GM21367 (cell line): ENCODE results near the gene LRRC10B.
"Not testable (repeated sequence)": the region's sequence is repeated elsewhere in the genome, so short reads cannot be mapped to it uniquely, and the experiment has no call there.

ENCODE experiments used
- ATAC-seq: cut with Tn5 transposase; IDR thresholded peaks from one replicate; pipeline ENCODE4 v1.9.1; 2021; ENCODE audit not compliant: unreplicated experiment

The LRRC10B gene

GRCh38 chr11:61507962-61508861, at the start of gene LRRC10B:
LRRC10B (plus strand) TSS chr11:61508749; CDS start chr11:61508999, 250 bp downstream.
- ATAC-seq, result no peak

- ATAC-seq, result no peak
Observed at GRCh38 chr11:61460474-61460881, 48.1 kb upstream of the LRRC10B start.

GRCh38 chr11:61460986-61461385, 47.6 kb upstream of the LRRC10B start:
- no peak for ATAC-seq

- ATAC-seq, result not testable (repeated sequence)
Observed at GRCh38 chr11:61467602-61468001, 40.9 kb upstream of the LRRC10B start.

DNA sequence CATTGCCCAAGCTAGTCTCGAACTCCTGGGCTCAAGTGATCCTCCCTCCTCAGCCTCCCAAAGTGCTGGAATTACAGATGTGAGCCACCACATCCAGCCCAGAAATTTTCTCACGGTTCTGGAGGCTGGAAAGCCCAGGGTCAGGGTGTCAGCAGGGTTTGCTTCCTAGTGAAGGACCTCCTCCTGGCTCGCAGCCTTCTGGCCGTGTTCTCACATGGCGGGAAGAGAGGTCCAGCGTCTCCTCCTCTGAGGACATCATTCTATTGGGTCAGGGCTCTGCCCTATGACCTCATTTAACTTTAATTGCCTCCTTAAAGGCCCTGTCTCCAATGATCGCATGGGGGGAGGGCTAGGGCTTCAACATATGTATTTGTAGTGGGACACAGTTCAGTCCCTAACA, 40.5 kb upstream of the LRRC10B start:
- no peak for ATAC-seq

- ATAC-seq, result no peak
Observed at GRCh38 chr11:61472282-61472681, 36.3 kb upstream of the LRRC10B start.

GRCh38 chr11:61472868-61473267, 35.7 kb upstream of the LRRC10B start:
- no peak for ATAC-seq

DNA sequence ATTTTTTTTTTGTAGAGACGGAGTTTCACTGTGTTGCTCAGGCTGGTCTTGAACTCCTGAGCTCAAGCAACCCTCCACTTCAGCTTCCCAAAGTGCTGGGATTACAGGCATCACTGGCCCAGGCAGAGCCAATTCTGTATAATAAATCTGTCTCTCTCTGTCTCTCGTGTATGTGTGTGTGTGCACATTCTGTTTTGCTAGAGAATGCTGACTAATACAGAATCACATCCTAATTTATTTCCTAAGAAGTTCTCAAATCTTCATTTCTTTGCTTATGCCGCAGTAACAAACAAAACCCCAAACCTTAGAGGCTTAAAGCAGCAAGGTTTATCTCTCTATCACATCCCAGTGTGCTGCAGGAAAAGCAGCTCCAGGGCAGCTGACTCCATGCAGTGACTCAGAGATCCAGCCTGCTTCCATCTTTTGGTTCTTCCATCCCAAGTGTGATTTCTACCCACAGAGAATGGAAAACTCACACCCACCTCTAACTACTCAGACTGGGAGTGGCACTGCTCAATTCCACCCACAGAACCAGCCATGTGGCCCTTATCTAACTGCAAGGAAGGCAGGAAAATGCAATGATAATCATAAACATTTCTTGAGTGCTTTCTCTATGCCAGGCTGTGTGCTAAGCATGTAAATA, 35.1 kb upstream of the LRRC10B start:
- no peak for ATAC-seq

GRCh38 chr11:61474013-61474643, 34.4 kb upstream of the LRRC10B start:
- ATAC-seq, result no peak

- no peak for ATAC-seq
Observed at GRCh38 chr11:61475433-61475832, 33.1 kb upstream of the LRRC10B start.

- no peak for ATAC-seq
Observed at GRCh38 chr11:61476371-61476770, 32.2 kb upstream of the LRRC10B start.

GRCh38 chr11:61477126-61477525, 31.4 kb upstream of the LRRC10B start:
- ATAC-seq, result no peak

GRCh38 chr11:61477727-61478148, 30.8 kb upstream of the LRRC10B start:
- no peak for ATAC-seq

DNA sequence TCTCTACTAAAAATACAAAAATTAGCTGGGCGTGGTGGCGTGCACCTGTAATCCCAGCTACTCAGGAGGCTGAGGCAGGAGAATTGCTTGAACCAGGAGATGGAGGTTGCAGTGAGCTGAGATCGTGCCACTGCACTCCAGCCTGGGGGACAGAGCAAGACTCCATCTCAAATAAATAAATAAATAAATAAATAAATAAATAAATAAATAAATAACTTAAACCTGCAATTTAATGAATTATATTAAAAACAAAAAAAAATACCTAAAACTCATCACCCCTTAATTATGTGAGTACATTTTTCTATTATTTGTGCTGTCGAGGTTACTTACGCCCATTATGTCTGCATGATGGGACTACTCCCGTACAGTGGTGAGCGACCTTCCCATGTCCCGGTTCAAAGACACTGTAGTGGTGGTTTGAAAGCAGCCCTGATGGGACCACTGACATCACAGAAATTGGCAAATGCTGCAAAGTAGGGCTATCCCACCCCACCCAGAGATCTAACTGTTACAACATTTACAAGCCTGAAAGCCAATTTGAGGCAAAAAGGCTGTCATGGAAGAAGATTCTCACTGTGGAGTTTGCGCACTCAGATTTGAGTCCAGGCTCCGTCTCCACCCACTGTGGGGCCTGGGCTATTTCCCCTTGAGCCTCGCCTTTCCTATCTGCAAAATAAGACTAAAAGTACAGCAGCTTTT, 29.0 kb upstream of the LRRC10B start:
- not testable (repeated sequence) for ATAC-seq

GRCh38 chr11:61480261-61480993, 28.1 kb upstream of the LRRC10B start:
- no peak for ATAC-seq

GRCh38 chr11:61480994-61481335, 27.6 kb upstream of the LRRC10B start:
- ATAC-seq, result no peak

- ATAC-seq, result no peak
Observed at GRCh38 chr11:61481806-61482205, 26.7 kb upstream of the LRRC10B start.

DNA sequence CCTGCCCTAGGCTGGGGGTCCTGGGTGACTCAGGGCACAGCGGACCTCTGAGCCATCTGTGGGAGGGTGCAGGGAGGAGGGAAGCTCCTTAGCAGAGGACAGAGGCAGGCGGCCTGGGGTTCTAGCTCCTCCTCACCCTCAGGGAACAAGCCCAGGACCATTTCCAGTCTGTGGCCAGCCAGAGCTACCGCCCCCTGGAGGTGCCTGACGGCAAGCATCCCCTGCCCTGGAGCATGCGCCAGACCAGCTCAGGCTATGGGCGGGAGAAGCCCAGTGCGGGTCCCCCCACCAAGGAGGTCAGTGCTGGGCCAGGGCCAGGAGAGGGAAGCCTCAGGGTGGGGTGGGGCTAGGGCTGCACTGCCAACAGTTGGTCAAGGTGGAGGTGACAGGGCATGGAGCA, 26.0 kb upstream of the LRRC10B start:
- ATAC-seq, result no peak

GRCh38 chr11:61484541-61484940, 24.0 kb upstream of the LRRC10B start:
- ATAC-seq, result no peak

- no peak for ATAC-seq
Observed at GRCh38 chr11:61485080-61485479, 23.5 kb upstream of the LRRC10B start.
